Ishikawa (cell line): Measurements from ENCODE around the gene VEGFA.

ENCODE experiments used
- CEBPB ChIP-seq: IDR thresholded peaks from 2 replicates; pipeline ENCODE4 v1.6.1; 2012
- CREB1 ChIP-seq: IDR thresholded peaks from 2 replicates; pipeline ENCODE4 v1.6.1; 2012; ENCODE audit warnings: low read depth
- EGR1 ChIP-seq: IDR thresholded peaks from 2 replicates; pipeline ENCODE4 v1.6.1; 2012
- EP300 ChIP-seq: IDR thresholded peaks from 2 replicates; pipeline ENCODE4 v1.6.1; 2012; ENCODE audit warnings: borderline replicate concordance
- FOXM1 ChIP-seq: IDR thresholded peaks from 2 replicates; pipeline ENCODE4 v1.6.1; 2012; ENCODE audit warnings: low read depth, borderline replicate concordance
- NFIC ChIP-seq: IDR thresholded peaks from 2 replicates; pipeline ENCODE4 v1.6.1; 2012
- RAD21 ChIP-seq: IDR thresholded peaks from 2 replicates; pipeline ENCODE4 v1.6.1; 2012; ENCODE audit warnings: low read depth
- TAF1 ChIP-seq: IDR thresholded peaks from 2 replicates; pipeline ENCODE4 v1.6.1; 2012; ENCODE audit warnings: low read depth, mild to moderate bottlenecking
- TCF12 ChIP-seq: IDR thresholded peaks from 2 replicates; pipeline ENCODE4 v1.6.1; 2012; ENCODE audit warnings: low read depth
- TEAD4 ChIP-seq: IDR thresholded peaks from 2 replicates; pipeline ENCODE4 v1.6.1; 2012
- YY1 ChIP-seq: IDR thresholded peaks from 2 replicates; pipeline ENCODE4 v1.6.1; 2012; ENCODE audit warnings: low read depth
- ZBTB7A ChIP-seq: IDR thresholded peaks from 2 replicates; pipeline ENCODE4 v1.6.1; 2012; ENCODE audit warnings: low read depth
- TF ChIP-seq, protein P1 (sequence below): IDR thresholded peaks from 2 replicates; pipeline ENCODE4 v1.6.1; 2012
- TF ChIP-seq, protein P2 (sequence below): IDR thresholded peaks from 2 replicates; pipeline ENCODE4 v1.6.1; 2012; ENCODE audit warnings: low read depth, mild to moderate bottlenecking
- TF ChIP-seq, protein P3 (sequence below): IDR thresholded peaks from 2 replicates; pipeline ENCODE4 v1.6.1; 2012

Gene VEGFA

DNA sequence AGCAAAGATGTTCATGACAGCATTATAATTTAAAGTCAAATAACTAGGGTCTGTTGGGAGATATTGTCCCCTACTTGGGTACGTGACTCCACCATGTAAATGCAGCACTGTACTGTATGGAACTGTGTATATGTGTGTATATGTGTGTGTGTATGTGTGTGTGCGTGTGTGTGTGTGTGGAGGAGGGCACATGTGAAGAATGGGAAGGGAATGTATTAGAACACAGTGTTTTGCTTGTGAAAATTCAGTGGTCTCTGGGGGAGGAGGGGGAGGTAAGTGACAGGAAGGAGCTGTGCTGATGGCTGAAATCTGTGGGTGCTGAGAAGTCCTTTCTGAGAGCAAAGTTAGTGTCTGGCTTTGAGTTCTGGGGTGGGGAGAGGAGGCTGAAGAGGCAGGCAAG lies 23.9 kb upstream of the VEGFA start:
- TF ChIP-seq EP300 (no peak), CEBPB (no peak), TCF12 (no peak)
- TF ChIP-seq, protein P1, sequence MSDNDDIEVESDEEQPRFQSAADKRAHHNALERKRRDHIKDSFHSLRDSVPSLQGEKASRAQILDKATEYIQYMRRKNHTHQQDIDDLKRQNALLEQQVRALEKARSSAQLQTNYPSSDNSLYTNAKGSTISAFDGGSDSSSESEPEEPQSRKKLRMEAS, result no peak

GRCh38 chr6:43746613-43747102 lies 23.4 kb upstream of the VEGFA start:
- no peak for TF ChIP-seq CEBPB
- no peak for TF ChIP-seq TAF1
- no peak for TF ChIP-seq EGR1
- no peak for TF ChIP-seq FOXM1
- TF ChIP-seq TCF12, result no peak
- TF ChIP-seq, protein P1, result no peak
- TF ChIP-seq NFIC, result no peak
- TF ChIP-seq, protein P2, sequence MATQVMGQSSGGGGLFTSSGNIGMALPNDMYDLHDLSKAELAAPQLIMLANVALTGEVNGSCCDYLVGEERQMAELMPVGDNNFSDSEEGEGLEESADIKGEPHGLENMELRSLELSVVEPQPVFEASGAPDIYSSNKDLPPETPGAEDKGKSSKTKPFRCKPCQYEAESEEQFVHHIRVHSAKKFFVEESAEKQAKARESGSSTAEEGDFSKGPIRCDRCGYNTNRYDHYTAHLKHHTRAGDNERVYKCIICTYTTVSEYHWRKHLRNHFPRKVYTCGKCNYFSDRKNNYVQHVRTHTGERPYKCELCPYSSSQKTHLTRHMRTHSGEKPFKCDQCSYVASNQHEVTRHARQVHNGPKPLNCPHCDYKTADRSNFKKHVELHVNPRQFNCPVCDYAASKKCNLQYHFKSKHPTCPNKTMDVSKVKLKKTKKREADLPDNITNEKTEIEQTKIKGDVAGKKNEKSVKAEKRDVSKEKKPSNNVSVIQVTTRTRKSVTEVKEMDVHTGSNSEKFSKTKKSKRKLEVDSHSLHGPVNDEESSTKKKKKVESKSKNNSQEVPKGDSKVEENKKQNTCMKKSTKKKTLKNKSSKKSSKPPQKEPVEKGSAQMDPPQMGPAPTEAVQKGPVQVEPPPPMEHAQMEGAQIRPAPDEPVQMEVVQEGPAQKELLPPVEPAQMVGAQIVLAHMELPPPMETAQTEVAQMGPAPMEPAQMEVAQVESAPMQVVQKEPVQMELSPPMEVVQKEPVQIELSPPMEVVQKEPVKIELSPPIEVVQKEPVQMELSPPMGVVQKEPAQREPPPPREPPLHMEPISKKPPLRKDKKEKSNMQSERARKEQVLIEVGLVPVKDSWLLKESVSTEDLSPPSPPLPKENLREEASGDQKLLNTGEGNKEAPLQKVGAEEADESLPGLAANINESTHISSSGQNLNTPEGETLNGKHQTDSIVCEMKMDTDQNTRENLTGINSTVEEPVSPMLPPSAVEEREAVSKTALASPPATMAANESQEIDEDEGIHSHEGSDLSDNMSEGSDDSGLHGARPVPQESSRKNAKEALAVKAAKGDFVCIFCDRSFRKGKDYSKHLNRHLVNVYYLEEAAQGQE, result no peak
- TF ChIP-seq EP300, result no peak
- TF ChIP-seq YY1, result no peak
- no peak for TF ChIP-seq RAD21
- no peak for TF ChIP-seq ZBTB7A
- no peak for TF ChIP-seq CREB1
- TF ChIP-seq, protein P3, sequence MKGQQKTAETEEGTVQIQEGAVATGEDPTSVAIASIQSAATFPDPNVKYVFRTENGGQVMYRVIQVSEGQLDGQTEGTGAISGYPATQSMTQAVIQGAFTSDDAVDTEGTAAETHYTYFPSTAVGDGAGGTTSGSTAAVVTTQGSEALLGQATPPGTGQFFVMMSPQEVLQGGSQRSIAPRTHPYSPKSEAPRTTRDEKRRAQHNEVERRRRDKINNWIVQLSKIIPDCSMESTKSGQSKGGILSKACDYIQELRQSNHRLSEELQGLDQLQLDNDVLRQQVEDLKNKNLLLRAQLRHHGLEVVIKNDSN, result no peak
- no peak for TF ChIP-seq TEAD4

DNA sequence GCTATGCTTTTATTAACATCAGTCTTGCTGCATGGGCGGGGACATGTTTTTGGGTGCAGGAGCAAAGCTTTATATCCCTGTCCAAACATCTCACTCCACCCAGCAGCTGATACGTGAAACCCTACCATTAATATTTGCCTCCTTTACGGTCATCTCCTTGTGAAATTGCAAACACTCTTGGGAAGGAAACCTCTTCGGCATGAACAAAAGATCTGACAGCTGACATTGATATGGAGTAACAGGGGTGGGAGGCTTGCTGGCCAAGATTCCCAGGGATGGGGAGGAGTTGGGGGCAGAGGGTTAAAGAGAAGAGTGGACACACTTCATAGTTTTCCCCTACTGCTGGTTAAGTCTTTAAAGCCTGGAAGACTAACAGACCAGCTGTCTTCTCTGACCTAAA lies 22.2 kb upstream of the VEGFA start:
- no peak for TF ChIP-seq TEAD4

GRCh38 chr6:43748765-43749164 lies 21.2 kb upstream of the VEGFA start:
- TF ChIP-seq FOXM1 (no peak), TEAD4 (no peak), YY1 (no peak), CREB1 (no peak), CEBPB (no peak), EP300 (no peak), EGR1 (no peak), RAD21 (no peak), ZBTB7A (no peak), TAF1 (no peak), TCF12 (no peak)
- TF ChIP-seq, protein P1, result no peak
- TF ChIP-seq, protein P2, result no peak
- TF ChIP-seq, protein P3, result no peak

DNA sequence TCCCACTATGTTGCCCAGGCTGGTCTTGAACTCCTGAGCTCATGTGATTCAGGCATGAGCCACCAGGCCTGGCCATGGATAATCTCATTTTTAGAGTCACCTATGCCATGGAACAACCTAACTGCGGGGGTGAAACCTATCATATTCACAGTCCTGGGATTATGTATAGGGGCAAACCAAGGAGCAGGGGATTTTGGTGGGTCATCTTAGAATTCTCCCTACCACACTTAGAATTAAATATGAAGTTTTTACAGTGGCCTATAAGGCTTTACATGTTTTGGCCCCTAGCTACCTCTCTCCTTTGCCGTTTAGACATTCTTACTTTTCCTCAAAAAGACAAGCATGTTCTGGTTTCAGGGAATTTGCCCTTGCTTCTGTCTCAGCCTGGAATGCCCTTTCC lies 20.6 kb upstream of the VEGFA start:
- no peak for TF ChIP-seq YY1
- no peak for TF ChIP-seq ZBTB7A
- TF ChIP-seq, protein P1, result no peak
- no peak for TF ChIP-seq CEBPB
- no peak for TF ChIP-seq CREB1

DNA sequence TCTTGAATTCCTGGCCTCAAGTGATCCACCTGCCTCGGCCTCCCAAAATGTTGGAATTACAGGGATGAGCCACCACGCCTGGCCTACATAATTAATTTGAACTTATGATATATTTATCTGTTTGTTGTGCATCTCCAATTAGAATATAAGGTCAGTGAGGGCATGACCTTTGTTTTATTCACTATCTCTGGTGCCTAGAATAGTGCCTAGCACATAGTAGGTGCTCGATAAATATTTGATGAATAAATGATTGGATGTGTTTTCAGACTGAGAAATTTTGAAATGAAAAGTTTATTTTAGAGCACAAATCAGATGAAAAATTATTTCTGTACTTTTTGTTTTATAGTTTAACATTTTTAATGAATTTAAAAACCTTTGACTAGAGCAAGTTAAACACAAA lies 19.4 kb upstream of the VEGFA start:
- TF ChIP-seq YY1, result no peak
- TF ChIP-seq ZBTB7A, result no peak
- no peak for TF ChIP-seq EGR1
- TF ChIP-seq FOXM1, result no peak
- TF ChIP-seq, protein P3, result no peak
- no peak for TF ChIP-seq EP300
- TF ChIP-seq, protein P1, result no peak
- TF ChIP-seq RAD21, result no peak
- TF ChIP-seq TCF12, result no peak
